ENCODE data around the gene TCIRG1.

- TF ChIP-seq JUN (IDR thresholded peaks at IDR 0.05) = no peak
- TF ChIP-seq CTCF (IDR thresholded peaks at IDR 0.05) = peak; percentile 74
- no peak for TF ChIP-seq RCOR1 (IDR thresholded peaks at IDR 0.05; ENCODE audit: low read depth, low read length)
- TF ChIP-seq CHD2 (IDR thresholded peaks at IDR 0.05; ENCODE audit: low read length, partially characterized antibody) = no peak
Observed at GRCh38 chr11:68009391-68010089, 29.3 kb upstream of the TCIRG1 start.

Measured in A549 (cell line).